Activated B cell treated with CpG ODN at 0.5 μM for 24 hours (primary cell): ENCODE results near the gene FRRS1. TPM values are rescaled to one million over a fixed set of nuclear protein-coding genes. Genes with fewer than 3 reads are reported as not detected.
A peak's percentile ranks its signal among the peaks of the same experiment; 100 is the strongest.

Source experiments
- ATAC-seq: fragments of 200-7000 bp; cut with Tn5 transposase; one replicate; pipeline ENCODE4 v1.10.0; 2021; ENCODE audit warnings: low read depth, mild to moderate bottlenecking, moderate library complexity
- CTCF ChIA-PET: fragments of 350-600 bp; sonication (Branson Sonifier 250); formaldehyde crosslinking; loops from one replicate; lab custom pipeline; 2021; ENCODE audit warnings: antibody characterized with exemption; lab: Charles Lee
- POLR2A ChIA-PET: fragments of 350-600 bp; sonication (Branson Sonifier 250); formaldehyde crosslinking; loops from one replicate; lab custom pipeline; 2021; ENCODE audit warnings: antibody characterized with exemption; lab: Charles Lee
- DNase-seq: peaks from one replicate; pipeline ENCODE4 v3.0.0; 2022
- H3K27ac Mint-ChIP-seq: one replicate; pipeline ENCODE4 v1.8.0; 2020; ENCODE audit warnings: mixed read lengths
- H3K27me3 Mint-ChIP-seq: one replicate; pipeline ENCODE4 v1.8.0; 2021; ENCODE audit warnings: mixed read lengths
- H3K36me3 Mint-ChIP-seq: one replicate; pipeline ENCODE4 v1.8.0; 2021; ENCODE audit warnings: low read depth, mixed read lengths
- H3K4me1 Mint-ChIP-seq: one replicate; pipeline ENCODE4 v1.8.0; 2021; ENCODE audit warnings: mixed read lengths
- H3K4me3 Mint-ChIP-seq: one replicate; pipeline ENCODE4 v1.8.0; 2020; ENCODE audit warnings: mild to moderate bottlenecking, mixed read lengths
- H3K9me3 Mint-ChIP-seq: one replicate; pipeline ENCODE4 v1.8.0; 2020; ENCODE audit warnings: mixed read lengths
- CTCF ChIP-seq: fragments of 200-600 bp; IDR thresholded peaks from one replicate; pipeline ENCODE4 v1.8.0; 2022; ENCODE audit warnings: antibody characterized with exemption, mild to moderate bottlenecking
- intact Hi-C: fragments of 100-400 bp; cut with micrococcal nuclease; formaldehyde crosslinking; loops from one replicate; pipeline ENCODE4 v1.15.1; 2024
- total RNA-seq: library from RNA; stranded (reverse); gene quantifications from 2 replicates; pipeline ENCODE4 v1.2.3, GENCODE V29; 2022

FRRS1 gene
- total RNA-seq, 1 donor from 2014 or later: 1.1 TPM

DNA sequence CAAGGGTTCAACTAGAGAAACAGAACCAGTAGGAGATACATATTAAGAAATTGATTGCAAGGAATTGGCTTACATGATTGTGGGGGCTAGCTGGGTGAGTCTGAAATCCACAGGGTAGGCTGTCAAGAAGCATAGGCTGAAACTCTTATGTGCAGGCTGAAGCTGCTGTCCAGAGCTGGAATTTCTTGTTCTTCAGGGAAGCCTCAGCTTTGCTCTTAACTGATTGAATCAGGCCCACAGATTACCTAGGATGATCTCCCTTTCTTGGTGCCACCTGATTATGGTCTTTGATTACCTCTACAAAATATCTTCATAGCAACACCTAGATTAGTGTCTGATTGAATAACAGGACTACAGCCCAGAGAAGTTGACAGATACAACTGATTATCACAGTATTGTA is 22.5 kb upstream of the FRRS1 start:
- ChIA-PET CTCF (interaction anchor here (1.1 kb wide), 1 partner anchor 9 kb away, joined by 3 read pairs; no protein-coding TSS in a partner anchor), POLR2A (no interaction called here)
- intact Hi-C loops: no loop called here
- TF ChIP-seq CTCF: no peak
- Mint-ChIP-seq H3K4me3 (no peak overlapping the region), H3K9me3 (no peaks in the 10 kb centered on the region), H3K36me3 (no peaks in the 10 kb centered on the region), H3K27me3 (peaks cover 20% of the 10 kb centered on the region), H3K27ac (no peak overlapping the region), H3K4me1 (peaks cover 40% of the 10 kb centered on the region)
- no peak for ATAC-seq
- DNase-seq: no peak

DNA sequence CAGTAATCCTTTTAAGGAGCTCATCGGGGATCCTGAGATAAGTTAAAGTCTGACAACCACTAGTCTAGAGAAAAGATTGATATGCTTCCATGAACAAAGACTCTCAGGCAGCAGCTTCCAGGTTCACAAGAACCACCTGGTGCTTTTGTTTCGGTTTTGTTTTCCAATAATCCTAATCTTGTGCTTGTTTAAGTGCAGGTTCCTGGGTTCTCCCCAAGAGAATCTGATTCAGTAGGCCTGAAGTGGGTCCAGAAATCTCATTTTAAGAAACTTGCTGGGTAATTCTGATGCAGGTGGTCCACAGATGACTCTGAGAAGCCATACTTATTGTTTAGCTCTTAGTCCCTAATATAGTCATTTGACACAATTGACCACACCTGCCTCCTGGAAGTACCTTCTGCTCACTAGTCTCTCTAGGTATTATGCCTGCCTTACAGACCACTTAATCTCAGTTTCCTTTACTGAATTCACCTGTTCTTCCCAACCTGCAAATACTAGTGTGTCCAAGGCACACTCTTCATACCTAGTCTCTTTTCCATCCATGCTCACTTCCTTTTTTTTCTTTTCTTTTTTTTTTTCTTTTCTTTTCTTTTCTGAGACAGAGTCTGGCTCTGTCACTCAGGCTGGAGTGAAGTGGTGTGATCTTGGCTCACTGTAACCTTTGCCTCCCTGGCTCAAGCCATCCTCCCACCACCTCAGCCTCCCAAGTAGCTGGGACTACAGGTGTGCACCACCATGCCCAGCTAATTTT is 20.5 kb upstream of the FRRS1 start:
- Mint-ChIP-seq H3K36me3 (no peaks in the 10 kb centered on the region), H3K27me3 (peaks cover 24% of the 10 kb centered on the region), H3K4me1 (peaks cover 37% of the 10 kb centered on the region), H3K9me3 (no peaks in the 10 kb centered on the region), H3K27ac (no peak overlapping the region), H3K4me3 (no peak overlapping the region)
- TF ChIP-seq CTCF: no peak
- ATAC-seq (no peak), DNase-seq (no peak)
- intact Hi-C loops: no loop called here
- CTCF ChIA-PET: no interaction called here
- POLR2A ChIA-PET: no interaction called here

DNA sequence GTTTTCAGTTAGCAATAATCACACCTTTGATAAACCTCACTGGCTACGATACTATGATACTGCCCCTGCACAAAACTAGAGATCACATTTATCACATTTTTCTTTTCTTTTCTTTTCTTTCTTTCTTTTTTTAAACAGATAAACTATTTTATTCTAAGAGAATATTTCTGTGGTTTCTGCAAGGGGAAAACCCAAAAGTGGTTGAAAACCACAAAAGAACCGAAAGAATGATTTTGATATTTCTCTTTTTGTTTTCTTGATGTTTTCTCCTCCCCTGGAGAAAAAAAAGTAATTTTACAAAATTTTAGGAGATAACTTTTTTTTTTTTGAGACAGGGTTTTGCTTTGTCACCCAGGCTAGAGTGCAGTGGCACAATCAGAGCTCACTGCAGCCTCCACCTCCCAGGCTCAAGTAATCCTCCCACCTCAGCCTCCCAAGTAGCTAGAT is 18.4 kb upstream of the FRRS1 start:
- Mint-ChIP-seq H3K9me3 (no peaks in the 10 kb centered on the region), H3K4me1 (peaks cover 37% of the 10 kb centered on the region), H3K27me3 (peaks cover 26% of the 10 kb centered on the region), H3K27ac (no peak overlapping the region), H3K4me3 (peak overlapping the region; percentile 21), H3K36me3 (no peaks in the 10 kb centered on the region)
- TF ChIP-seq CTCF: no peak
- ATAC-seq (no peak), DNase-seq (no peak)
- intact Hi-C loops: loop anchor here (2.0 kb wide), 1 partner anchor 18 kb away; the partner anchor contains the start of gene FRRS1
- ChIA-PET POLR2A (no interaction called here), CTCF (no interaction called here)

- POLR2A ChIA-PET: interaction anchor here (0.7 kb wide), 1 partner anchor 11 kb away, joined by 5 read pairs; no protein-coding TSS in a partner anchor
These were observed 17.7 kb upstream of the FRRS1 start for GRCh38 chr1:99784143-99784542.

More at GRCh38 chr1:99784143-99784542, 17.7 kb upstream of the FRRS1 start:
- no peak for TF ChIP-seq CTCF
- intact Hi-C loops: loop anchor here (2.0 kb wide), 1 partner anchor 17 kb away; the partner anchor contains the start of gene FRRS1
- no peak overlapping the region for H3K27ac Mint-ChIP-seq
- no peaks in the 10 kb centered on the region for H3K9me3 Mint-ChIP-seq
- CTCF ChIA-PET: no interaction called here
- no peak for ATAC-seq
- no peak for DNase-seq
- H3K4me1 Mint-ChIP-seq: peaks cover 37% of the 10 kb centered on the region
- H3K36me3 Mint-ChIP-seq: no peaks in the 10 kb centered on the region
- H3K4me3 Mint-ChIP-seq: peak overlapping the region; percentile 17
- H3K27me3 Mint-ChIP-seq: peaks cover 28% of the 10 kb centered on the region
